ENCODE data around the gene USP33. TPM values are rescaled to one million over a fixed set of nuclear protein-coding genes. Genes with fewer than 3 reads are reported as not detected.

USP33 gene
- total and polyA plus RNA-seq, 2 experiments from 2014 or later, result 54.2 to 77.6 TPM

DNA sequence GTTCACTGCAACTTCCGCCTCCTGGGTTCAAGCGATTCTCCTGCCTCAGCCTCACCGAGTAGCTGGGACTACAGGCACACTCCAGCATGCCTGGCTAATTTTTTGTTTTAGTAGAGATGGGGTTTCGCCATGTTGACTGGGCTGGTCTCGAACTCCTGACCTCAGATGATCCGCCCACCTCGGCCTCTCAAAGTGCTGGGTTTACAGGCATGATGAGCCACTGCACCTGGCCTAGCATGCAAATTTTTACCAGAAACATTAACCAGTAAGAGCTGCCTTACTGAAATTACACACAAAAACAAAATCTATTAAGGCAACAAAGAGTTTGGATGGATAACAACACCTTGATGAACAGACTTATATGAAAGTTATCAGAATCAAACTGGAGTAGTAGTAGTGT lies 89.3 kb downstream of the USP33 start:
- no peaks in the 10 kb centered on the region for H3K27me3 ChIP-seq (replicated peaks; ENCODE audit: insufficient read depth)
- H3K9me3 ChIP-seq (ENCODE audit: low read depth), result no peaks in the 10 kb centered on the region
- DNase-seq, result no peak
- 98 to 99% methylated on average over 7 of the region's 7 CpGs for WGBS, 2 experiments (ENCODE audit: low coverage in 1 of 2, low lambda C conversion rate in 2 of 2, missing lambda C conversion rate in 2 of 2)
- no peak overlapping the region for H2AFZ ChIP-seq
- H4K20me1 ChIP-seq (ENCODE audit: insufficient read depth), result 0 out of 2 replicates have a peak, but pooled peaks cover 7% of the 10 kb centered on the region
- in situ Hi-C loops (cut with MboI), result no loop called here
- no peak overlapping the region for H3K4me3 ChIP-seq
- H3K27ac ChIP-seq, result no peak overlapping the region
- TF ChIP-seq EZH2 (IDR thresholded peaks at IDR 0.05; ENCODE audit: insufficient read depth, poor library complexity, severe bottlenecking) (no peak), EZH2phosphoT487 (IDR thresholded peaks at IDR 0.05; ENCODE audit: insufficient read depth, low read depth) (no peak)
- no peak overlapping the region for H3K4me2 ChIP-seq (ENCODE audit: unreplicated experiment)
- no peaks in the 10 kb centered on the region for H3K36me3 ChIP-seq (ENCODE audit: low read depth)
- H3K9me2 ChIP-seq (ENCODE audit: insufficient read depth), result no peaks in the 10 kb centered on the region
- no peak overlapping the region for H3K9ac ChIP-seq
- peaks cover 100% of the 10 kb centered on the region for H3K79me2 ChIP-seq (ENCODE audit: insufficient read depth)
- peaks cover 38% of the 10 kb centered on the region for H3F3A ChIP-seq (ENCODE audit: insufficient read depth)
- H3K4me1 ChIP-seq (ENCODE audit: insufficient read depth), result peaks cover 48% of the 10 kb centered on the region

DNA sequence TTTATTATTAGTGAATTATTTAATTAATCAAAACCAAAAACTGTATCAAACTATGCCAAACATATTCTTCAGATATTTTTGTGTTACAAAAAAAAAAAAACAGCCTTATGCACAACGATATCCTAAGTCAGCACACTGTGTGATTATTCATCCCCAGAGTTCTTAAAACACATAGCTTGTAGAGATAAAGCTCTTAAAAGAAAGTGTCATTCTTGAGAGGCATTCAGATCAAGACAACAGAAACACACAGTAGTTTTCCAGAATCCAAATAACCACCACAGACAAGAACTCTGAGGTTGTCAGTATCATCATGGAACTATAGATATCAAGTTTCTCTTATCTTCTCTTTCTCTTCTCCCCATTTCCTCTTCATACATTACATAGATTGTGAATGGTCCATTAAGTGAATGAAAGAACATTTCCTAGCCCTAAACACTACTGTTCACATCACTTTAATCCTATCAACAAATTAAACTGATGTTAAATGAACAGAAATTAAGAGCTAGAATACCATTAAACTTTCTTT lies 90.7 kb downstream of the USP33 start:
- H2AFZ ChIP-seq, result no peak overlapping the region
- H3K36me3 ChIP-seq (ENCODE audit: low read depth), result no peaks in the 10 kb centered on the region
- H3K4me1 ChIP-seq (ENCODE audit: insufficient read depth), result peaks cover 46% of the 10 kb centered on the region
- no peak overlapping the region for H3K4me3 ChIP-seq
- H3K27ac ChIP-seq, result no peak overlapping the region
- 0 out of 2 replicates have a peak, but pooled peaks cover 7% of the 10 kb centered on the region for H4K20me1 ChIP-seq (ENCODE audit: insufficient read depth)
- no peak overlapping the region for H3K4me2 ChIP-seq (ENCODE audit: unreplicated experiment)
- H3K9ac ChIP-seq, result no peak overlapping the region
- TF ChIP-seq EZH2phosphoT487 (IDR thresholded peaks at IDR 0.05; ENCODE audit: insufficient read depth, low read depth), result no peak
- no peak for TF ChIP-seq EZH2 (IDR thresholded peaks at IDR 0.05; ENCODE audit: insufficient read depth, poor library complexity, severe bottlenecking)
- WGBS, 2 experiments (ENCODE audit: low coverage in 1 of 2, low lambda C conversion rate in 2 of 2, missing lambda C conversion rate in 2 of 2), result 42 to 71% methylated on average over 1 of the region's 1 CpG
- no peak for DNase-seq
- H3K9me2 ChIP-seq (ENCODE audit: insufficient read depth), result no peaks in the 10 kb centered on the region
- no peaks in the 10 kb centered on the region for H3K27me3 ChIP-seq (replicated peaks; ENCODE audit: insufficient read depth)
- peaks cover 30% of the 10 kb centered on the region for H3F3A ChIP-seq (ENCODE audit: insufficient read depth)
- H3K9me3 ChIP-seq (ENCODE audit: low read depth), result no peaks in the 10 kb centered on the region
- H3K79me2 ChIP-seq (ENCODE audit: insufficient read depth), result peaks cover 100% of the 10 kb centered on the region
- in situ Hi-C loops (cut with MboI), result no loop called here

DNA sequence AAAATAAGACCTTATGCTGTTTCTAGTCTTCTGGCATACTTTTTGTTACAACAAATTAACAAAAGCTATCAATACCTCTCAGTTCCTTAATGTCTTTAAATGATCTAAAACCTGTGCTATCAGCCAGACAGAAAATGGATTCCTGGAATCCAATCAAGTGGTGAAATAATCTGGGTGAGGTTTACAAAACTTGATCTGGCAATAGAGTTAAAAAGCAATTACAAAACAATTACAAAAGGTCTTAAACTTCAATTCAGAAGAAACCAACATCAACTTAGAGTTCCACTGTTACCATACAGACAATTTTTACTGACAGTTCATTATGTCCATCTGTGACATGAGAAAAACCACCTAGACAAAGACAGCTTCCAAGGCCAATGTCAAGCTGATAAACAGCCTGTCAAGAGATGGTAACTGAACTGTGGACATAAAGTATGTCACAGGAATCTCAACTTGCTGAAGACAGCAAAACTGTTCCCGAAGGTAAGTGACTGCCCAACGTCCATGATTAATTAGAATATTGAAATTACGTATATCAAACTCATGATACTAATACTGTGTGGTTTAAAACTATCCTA lies 94.6 kb downstream of the USP33 start:
- no peaks in the 10 kb centered on the region for H3K9me2 ChIP-seq (ENCODE audit: insufficient read depth)
- H3K9ac ChIP-seq, result no peak overlapping the region
- H3K4me1 ChIP-seq (ENCODE audit: insufficient read depth), result peaks cover 11% of the 10 kb centered on the region
- no peak overlapping the region for H2AFZ ChIP-seq
- WGBS, 2 experiments (ENCODE audit: low coverage in 1 of 2, low lambda C conversion rate in 2 of 2, missing lambda C conversion rate in 2 of 2), result 89 to 91% methylated on average over 3 of the region's 3 CpGs
- no peak overlapping the region for H3K27ac ChIP-seq
- no peaks in the 10 kb centered on the region for H3K36me3 ChIP-seq (ENCODE audit: low read depth)
- TF ChIP-seq EZH2 (IDR thresholded peaks at IDR 0.05; ENCODE audit: insufficient read depth, poor library complexity, severe bottlenecking) (no peak), EZH2phosphoT487 (IDR thresholded peaks at IDR 0.05; ENCODE audit: insufficient read depth, low read depth) (no peak)
- H3K79me2 ChIP-seq (ENCODE audit: insufficient read depth), result peaks cover 100% of the 10 kb centered on the region
- in situ Hi-C loops (cut with MboI), result no loop called here
- no peak for DNase-seq
- 0 out of 2 replicates have a peak overlapping the region, but pooled peaks have one; percentile 5 for H3K4me3 ChIP-seq
- H3K9me3 ChIP-seq (ENCODE audit: low read depth), result no peaks in the 10 kb centered on the region
- H4K20me1 ChIP-seq (ENCODE audit: insufficient read depth), result 0 out of 2 replicates have a peak, but pooled peaks cover 7% of the 10 kb centered on the region
- H3K4me2 ChIP-seq (ENCODE audit: unreplicated experiment), result no peak overlapping the region
- H3F3A ChIP-seq (ENCODE audit: insufficient read depth), result no peaks in the 10 kb centered on the region
- no peaks in the 10 kb centered on the region for H3K27me3 ChIP-seq (replicated peaks; ENCODE audit: insufficient read depth)

DNA sequence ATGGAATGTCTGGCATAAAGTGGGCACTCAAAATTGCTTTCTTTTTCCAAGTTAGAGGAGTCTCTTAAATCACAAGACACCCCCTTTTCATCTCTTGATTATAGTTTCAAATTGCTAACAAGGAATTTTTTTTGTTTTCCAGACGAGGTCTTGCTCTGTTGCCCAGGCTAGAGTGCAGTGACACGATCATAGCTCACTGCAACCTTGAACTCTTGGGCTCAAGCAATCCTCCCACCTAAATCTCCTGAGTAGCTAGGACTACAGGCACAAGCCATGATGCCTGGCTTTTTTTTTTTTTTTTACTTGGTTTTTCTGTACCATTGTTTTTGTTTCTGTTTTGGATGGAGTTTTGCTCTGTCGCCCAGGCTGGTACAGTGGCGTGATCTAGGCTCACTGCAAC lies 98.0 kb downstream of the USP33 start:
- no peak for TF ChIP-seq EZH2phosphoT487 (IDR thresholded peaks at IDR 0.05; ENCODE audit: insufficient read depth, low read depth)
- no peaks in the 10 kb centered on the region for H3K9me2 ChIP-seq (ENCODE audit: insufficient read depth)
- H3K27me3 ChIP-seq (replicated peaks; ENCODE audit: insufficient read depth), result no peaks in the 10 kb centered on the region
- no peaks in the 10 kb centered on the region for H3K9me3 ChIP-seq (ENCODE audit: low read depth)
- in situ Hi-C loops (cut with MboI), result no loop called here
- no peak overlapping the region for H3K4me3 ChIP-seq
- no peak overlapping the region for H3K9ac ChIP-seq
- 0 out of 2 replicates have a peak, but pooled peaks cover 2% of the 10 kb centered on the region for H4K20me1 ChIP-seq (ENCODE audit: insufficient read depth)
- no peak overlapping the region for H2AFZ ChIP-seq
- no peak overlapping the region for H3K27ac ChIP-seq
- DNase-seq, result no peak
- peaks cover 100% of the 10 kb centered on the region for H3K79me2 ChIP-seq (ENCODE audit: insufficient read depth)
- H3K36me3 ChIP-seq (ENCODE audit: low read depth), result no peaks in the 10 kb centered on the region; the same call in 1 of the 2 replicates
- no peak overlapping the region for H3K4me2 ChIP-seq (ENCODE audit: unreplicated experiment)
- no peaks in the 10 kb centered on the region for H3F3A ChIP-seq (ENCODE audit: insufficient read depth)
- H3K4me1 ChIP-seq (ENCODE audit: insufficient read depth), result peaks cover 11% of the 10 kb centered on the region
- WGBS, 2 experiments (ENCODE audit: low coverage in 1 of 2, low lambda C conversion rate in 2 of 2, missing lambda C conversion rate in 2 of 2), result 79 to 82% methylated on average over 4 of the region's 4 CpGs
